ENCODE measurements around the gene DNAJA4.

GRCh38 chr15:78243491-78243941 is 20.8 kb upstream of the DNAJA4 start:
- TF ChIP-seq RARB (CRISPR knock-in tag; IDR thresholded peaks at IDR 0.05) (no peak), POLR2A (IDR thresholded peaks at IDR 0.05; ENCODE audit: low read length) (no peak)

All from A549 (cell line).